ENCODE results near the gene CSMD2.

Gene CSMD2

DNA sequence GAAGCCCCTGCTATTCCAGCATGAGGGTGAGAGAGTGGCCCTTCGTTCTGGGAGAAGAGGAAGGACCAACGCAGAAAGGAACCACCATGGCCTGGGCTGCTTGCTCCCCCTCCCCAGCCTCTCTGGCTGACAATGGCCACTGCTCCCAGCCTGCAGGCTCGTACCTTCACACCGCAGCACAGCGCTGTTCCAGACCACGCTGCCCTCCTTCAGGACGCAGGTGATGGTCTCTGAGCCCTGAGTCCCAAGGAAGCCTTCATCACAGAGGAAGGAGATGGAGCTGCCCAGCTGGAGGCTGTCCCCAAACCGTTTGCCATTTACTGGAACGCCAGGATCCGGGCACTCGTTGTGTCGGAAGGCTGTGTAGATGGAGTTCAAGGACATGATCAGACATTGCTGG, 426.1 kb downstream of the CSMD2 start:
- TF ChIP-seq SIN3A (IDR thresholded peaks at IDR 0.05; ENCODE audit: borderline replicate concordance, insufficient read depth, low read length) (no peak), POLR2AphosphoS5 (IDR thresholded peaks at IDR 0.05; ENCODE audit: low read depth, low read length) (no peak), TAF1 (IDR thresholded peaks at IDR 0.05; ENCODE audit: borderline replicate concordance, insufficient read depth, low read length) (no peak), FOXP2 (optimal IDR thresholded peaks at IDR 0.05; ENCODE audit: borderline replicate concordance, extremely low read depth, extremely low read length, insufficient read depth) (no peak)
- TF ChIP-seq, protein P1, sequence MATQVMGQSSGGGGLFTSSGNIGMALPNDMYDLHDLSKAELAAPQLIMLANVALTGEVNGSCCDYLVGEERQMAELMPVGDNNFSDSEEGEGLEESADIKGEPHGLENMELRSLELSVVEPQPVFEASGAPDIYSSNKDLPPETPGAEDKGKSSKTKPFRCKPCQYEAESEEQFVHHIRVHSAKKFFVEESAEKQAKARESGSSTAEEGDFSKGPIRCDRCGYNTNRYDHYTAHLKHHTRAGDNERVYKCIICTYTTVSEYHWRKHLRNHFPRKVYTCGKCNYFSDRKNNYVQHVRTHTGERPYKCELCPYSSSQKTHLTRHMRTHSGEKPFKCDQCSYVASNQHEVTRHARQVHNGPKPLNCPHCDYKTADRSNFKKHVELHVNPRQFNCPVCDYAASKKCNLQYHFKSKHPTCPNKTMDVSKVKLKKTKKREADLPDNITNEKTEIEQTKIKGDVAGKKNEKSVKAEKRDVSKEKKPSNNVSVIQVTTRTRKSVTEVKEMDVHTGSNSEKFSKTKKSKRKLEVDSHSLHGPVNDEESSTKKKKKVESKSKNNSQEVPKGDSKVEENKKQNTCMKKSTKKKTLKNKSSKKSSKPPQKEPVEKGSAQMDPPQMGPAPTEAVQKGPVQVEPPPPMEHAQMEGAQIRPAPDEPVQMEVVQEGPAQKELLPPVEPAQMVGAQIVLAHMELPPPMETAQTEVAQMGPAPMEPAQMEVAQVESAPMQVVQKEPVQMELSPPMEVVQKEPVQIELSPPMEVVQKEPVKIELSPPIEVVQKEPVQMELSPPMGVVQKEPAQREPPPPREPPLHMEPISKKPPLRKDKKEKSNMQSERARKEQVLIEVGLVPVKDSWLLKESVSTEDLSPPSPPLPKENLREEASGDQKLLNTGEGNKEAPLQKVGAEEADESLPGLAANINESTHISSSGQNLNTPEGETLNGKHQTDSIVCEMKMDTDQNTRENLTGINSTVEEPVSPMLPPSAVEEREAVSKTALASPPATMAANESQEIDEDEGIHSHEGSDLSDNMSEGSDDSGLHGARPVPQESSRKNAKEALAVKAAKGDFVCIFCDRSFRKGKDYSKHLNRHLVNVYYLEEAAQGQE (IDR thresholded peaks at IDR 0.05; ENCODE audit: insufficient read depth in 1 of 2, low read depth in 2 of 2, low read length in 2 of 2) = no peak

DNA sequence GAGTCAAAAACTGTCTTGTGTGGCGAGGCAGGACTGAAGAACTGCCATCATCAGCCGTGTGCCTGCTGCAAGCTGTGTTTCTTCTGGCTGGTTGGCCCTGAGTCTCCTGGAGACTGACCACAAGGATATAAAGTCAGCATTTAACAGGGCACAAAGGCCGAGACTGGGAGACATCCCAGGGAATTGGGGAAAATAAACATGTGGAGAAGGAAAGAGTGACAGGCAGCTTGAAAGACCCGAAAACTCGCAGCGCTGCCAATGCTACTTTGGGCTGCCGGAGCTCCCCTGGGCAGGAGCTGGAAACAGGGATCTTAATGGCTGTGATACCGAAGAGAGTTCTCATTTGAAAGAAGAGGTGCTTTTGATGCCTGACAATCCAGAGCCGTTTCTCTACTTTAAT, 426.5 kb downstream of the CSMD2 start:
- no peak for TF ChIP-seq TAF1 (IDR thresholded peaks at IDR 0.05; ENCODE audit: borderline replicate concordance, insufficient read depth, low read length)
- TF ChIP-seq POLR2AphosphoS5 (IDR thresholded peaks at IDR 0.05; ENCODE audit: low read depth, low read length) = no peak
- TF ChIP-seq, protein P1 (IDR thresholded peaks at IDR 0.05; ENCODE audit: insufficient read depth in 1 of 2, low read depth in 2 of 2, low read length in 2 of 2) = no peak
- no peak for TF ChIP-seq SIN3A (IDR thresholded peaks at IDR 0.05; ENCODE audit: borderline replicate concordance, insufficient read depth, low read length)
- TF ChIP-seq FOXP2 (optimal IDR thresholded peaks at IDR 0.05; ENCODE audit: borderline replicate concordance, extremely low read depth, extremely low read length, insufficient read depth) = no peak

DNA sequence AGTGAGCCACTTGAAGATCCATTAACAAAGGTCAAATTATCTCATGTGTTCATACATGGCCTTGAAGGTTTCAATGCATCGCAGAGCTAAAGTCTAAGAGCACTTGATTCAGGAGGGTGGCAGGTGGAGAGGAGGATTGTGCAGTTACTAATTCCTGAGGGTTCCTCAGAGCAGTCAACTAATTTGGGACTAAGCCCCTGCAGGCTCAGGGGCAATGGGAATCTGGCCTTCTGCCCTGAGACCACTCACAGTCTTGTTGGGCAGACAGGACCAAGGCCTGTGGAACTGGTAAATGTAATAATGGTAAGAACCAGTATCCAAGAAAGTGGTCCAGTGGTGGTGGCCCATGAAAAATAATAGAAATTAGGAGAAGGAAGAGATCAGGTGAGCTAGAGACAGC, 428.5 kb downstream of the CSMD2 start:
- TF ChIP-seq SIN3A (IDR thresholded peaks at IDR 0.05; ENCODE audit: borderline replicate concordance, insufficient read depth, low read length) (no peak), TAF1 (IDR thresholded peaks at IDR 0.05; ENCODE audit: borderline replicate concordance, insufficient read depth, low read length) (no peak), FOXP2 (optimal IDR thresholded peaks at IDR 0.05; ENCODE audit: borderline replicate concordance, extremely low read depth, extremely low read length, insufficient read depth) (no peak), POLR2AphosphoS5 (IDR thresholded peaks at IDR 0.05; ENCODE audit: low read depth, low read length) (no peak)
- TF ChIP-seq, protein P1 (IDR thresholded peaks at IDR 0.05; ENCODE audit: insufficient read depth in 1 of 2, low read depth in 2 of 2, low read length in 2 of 2) = no peak

DNA sequence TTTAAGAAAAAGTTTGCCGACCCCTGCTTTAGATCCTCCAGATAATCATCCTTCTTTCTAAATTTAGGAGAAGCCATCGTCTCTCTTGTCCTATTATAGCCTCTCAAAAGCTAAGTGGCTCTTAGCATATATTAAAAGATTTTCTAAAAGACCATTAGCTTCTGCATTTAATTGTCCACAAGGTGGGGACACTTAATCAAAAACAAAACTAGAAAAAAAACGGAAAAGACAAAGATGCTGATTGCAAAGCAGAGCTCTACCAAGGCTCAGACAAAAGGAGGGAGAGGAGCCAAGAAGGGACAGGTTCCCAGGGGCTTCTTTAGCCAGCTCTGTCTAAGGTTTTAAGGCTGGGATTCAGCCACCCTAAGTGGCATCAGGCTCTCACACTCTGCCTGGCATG, 429.4 kb downstream of the CSMD2 start:
- TF ChIP-seq, protein P1 (IDR thresholded peaks at IDR 0.05; ENCODE audit: insufficient read depth in 1 of 2, low read depth in 2 of 2, low read length in 2 of 2) = no peak
- no peak for TF ChIP-seq POLR2AphosphoS5 (IDR thresholded peaks at IDR 0.05; ENCODE audit: low read depth, low read length)
- TF ChIP-seq FOXP2 (optimal IDR thresholded peaks at IDR 0.05; ENCODE audit: borderline replicate concordance, extremely low read depth, extremely low read length, insufficient read depth) = no peak
- no peak for TF ChIP-seq TAF1 (IDR thresholded peaks at IDR 0.05; ENCODE audit: borderline replicate concordance, insufficient read depth, low read length)
- no peak for TF ChIP-seq SIN3A (IDR thresholded peaks at IDR 0.05; ENCODE audit: borderline replicate concordance, insufficient read depth, low read length)

DNA sequence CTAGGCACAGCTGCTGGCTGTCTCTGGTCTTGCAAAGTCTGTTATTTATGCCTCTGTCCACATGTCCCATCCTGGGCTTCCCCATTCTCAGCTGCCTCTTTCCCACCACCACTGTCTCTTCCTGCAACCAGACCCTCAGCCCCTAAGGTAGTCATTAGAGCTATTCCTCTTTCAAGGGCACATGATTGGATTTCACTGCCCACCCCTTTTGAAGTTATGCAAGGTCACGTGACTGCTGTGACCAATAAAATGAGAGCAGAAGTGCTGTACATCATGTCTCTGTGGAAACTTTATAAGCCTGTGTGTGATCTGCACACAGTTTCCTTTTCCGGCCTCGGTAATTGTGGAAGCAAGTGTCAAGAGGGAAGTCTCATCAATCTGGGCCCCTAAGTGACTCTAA, 437.7 kb downstream of the CSMD2 start:
- TF ChIP-seq, protein P1 (IDR thresholded peaks at IDR 0.05; ENCODE audit: insufficient read depth in 1 of 2, low read depth in 2 of 2, low read length in 2 of 2) = no peak
- TF ChIP-seq SIN3A (IDR thresholded peaks at IDR 0.05; ENCODE audit: borderline replicate concordance, insufficient read depth, low read length) = no peak
- TF ChIP-seq TAF1 (IDR thresholded peaks at IDR 0.05; ENCODE audit: borderline replicate concordance, insufficient read depth, low read length) = no peak
- no peak for TF ChIP-seq POLR2AphosphoS5 (IDR thresholded peaks at IDR 0.05; ENCODE audit: low read depth, low read length)
- TF ChIP-seq FOXP2 (optimal IDR thresholded peaks at IDR 0.05; ENCODE audit: borderline replicate concordance, extremely low read depth, extremely low read length, insufficient read depth) = no peak

Measured in PFSK-1 (cell line).